Measurements from ENCODE around the gene BRD3OS.

The BRD3OS gene

DNA sequence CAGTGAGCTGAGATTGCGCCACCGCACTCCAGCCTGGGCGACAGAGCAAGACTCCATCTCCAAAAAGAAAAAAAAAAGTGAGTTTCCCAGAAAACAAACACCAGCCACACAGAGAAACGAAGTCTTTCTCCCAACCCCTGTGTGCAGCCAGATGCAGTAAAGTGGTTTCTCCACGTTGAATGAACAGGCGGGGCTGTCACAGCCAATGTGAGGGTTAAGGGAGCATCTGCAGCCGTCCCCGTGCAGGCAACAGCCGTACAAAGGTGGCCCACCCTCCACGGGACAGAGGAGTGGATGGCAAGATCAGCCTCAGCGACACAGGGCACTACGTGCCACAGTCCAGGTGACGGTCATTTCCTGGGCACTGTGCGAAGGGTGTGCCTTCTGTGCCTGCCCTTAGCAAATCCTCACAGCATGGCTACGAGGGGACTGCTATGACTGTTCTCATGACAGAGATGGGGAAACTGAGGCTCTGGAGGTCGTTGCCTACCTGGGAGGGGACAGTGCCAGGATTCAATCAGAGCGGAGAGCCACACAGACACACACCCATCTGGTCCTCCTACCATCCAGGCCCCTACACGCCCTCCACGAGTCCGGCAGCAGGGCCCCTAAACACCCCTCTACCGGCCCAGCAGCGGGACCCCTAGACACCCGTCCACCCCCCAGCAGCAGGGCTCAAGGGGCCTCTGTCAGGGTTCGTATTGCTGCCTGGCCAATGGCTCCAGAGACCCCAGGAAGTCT, 35.5 kb upstream of the BRD3OS start:
- no peak for DNase-seq

DNA sequence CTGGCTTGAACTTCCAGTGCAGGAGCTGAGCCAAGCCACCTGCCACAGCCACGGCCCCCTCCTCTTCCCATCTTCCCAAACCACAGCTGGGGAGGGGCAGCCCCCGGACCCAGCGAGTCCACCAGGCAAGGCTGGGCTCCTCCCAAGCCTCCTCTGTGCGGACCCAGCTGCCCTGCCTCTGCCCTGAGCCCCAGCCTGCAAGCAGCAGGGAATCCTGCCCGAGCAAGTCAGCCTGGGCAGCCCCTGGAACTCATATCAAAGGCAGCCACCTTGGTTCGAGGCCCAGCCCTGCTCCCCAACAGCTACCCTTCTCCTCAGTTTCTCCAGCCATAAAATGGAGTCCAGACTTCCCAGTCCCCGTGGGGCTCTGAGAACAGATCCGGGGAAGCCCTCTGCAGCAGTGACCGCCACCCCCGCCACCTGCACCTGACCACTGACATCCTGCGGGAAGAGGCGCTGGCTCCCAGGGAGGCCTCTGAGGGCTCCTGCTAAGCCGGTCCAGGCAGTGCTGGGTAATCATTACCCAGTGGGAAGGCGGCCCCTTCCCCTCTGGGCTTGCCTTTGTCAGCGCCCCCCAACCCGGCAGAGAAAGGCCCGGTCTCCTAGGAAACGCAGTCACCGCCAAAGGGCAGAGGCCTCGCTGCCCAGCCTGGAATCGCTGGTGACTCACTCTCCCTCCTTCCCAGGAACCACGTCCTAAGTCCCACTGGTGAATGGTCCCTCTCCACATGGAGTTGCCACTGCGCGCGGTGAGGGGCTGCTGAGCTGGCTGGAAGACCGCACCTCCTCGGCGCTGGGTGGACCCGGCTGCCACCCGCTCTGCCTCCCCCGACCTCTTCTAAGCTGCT, 34.7 kb upstream of the BRD3OS start:
- DNase-seq, result no peak

DNA sequence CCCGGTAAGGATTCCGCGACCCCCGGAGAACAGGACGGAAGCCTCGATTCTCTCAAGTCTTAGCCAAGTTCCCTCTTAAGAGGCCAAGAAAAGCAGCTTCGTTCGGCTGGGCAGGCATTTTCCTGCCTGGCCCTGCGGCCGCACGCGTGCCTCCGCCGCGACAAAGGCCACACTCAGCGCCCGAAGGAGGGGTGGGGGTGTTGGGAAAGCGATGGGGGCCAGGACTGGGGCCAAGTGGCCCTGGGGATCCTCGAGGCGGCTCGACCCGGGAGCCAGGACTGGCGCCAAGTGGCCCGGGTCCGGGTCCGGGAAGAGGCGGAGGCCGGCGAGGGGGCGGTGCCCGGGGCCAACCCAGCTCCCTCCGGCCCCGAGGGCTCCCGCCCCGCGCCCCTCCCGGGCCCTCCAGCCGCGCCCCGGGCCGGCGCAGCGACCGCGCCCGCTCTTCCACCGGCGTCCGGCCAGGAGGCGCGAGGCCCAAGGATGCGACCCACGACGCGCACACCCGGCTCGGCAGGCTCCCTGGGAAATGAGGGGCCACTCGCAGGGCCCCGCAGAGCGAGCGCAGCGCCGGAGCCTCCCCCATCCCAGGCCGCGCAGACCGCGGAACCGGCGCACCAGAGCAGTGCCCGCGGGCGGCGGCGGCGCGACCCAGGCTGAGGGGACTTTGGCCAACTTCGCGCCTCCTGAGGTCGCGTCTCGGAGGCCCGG, 33.9 kb upstream of the BRD3OS start:
- no peak for DNase-seq

DNA sequence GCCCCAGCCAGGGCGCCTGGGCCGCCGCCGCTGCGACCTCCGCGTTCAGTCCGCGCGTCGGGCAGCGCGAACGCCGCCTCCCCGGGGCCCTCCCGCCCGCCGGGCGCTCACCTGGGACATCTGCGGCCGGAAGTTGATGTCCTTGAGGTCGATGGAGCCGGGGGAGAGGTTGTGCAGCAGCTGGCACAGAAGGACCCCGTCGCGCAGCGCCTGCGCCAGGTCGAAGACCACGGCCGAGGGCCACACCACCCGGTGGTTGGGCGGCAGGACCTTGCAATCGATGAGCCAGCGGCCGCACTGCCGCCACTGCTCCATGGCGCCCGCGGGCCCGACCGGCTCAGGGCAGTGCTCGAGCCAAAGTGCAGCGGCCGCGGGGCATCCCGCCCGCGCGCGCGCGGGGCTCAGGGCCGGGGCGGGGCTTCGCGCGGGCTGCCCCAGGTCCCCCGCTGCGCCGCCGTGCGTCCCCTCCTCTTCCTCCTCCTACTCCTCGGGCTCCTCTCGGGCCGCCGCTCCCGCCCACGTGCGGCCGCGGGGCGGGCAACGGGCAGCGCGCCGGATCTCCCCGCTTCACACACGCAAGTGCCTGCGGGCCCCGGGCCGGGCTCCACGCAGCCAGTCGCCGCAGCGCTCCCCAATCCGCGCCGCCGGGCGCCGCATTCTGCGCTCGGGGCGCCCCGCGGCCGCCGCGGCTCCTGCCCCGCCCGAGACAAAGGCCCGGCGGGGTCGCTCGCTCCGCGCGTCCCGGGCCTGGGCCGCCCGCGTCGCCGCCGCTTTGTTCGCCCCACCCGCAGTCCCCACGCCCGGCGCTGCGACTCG, 33.1 kb upstream of the BRD3OS start, which contains the start of gene VAV2:
VAV2 (minus strand) TSS at position 361 of the 816 bp plus-strand sequence; CDS start at position 315, 46 bp downstream.
- peak; percentile 45 to 60 for DNase-seq

DNA sequence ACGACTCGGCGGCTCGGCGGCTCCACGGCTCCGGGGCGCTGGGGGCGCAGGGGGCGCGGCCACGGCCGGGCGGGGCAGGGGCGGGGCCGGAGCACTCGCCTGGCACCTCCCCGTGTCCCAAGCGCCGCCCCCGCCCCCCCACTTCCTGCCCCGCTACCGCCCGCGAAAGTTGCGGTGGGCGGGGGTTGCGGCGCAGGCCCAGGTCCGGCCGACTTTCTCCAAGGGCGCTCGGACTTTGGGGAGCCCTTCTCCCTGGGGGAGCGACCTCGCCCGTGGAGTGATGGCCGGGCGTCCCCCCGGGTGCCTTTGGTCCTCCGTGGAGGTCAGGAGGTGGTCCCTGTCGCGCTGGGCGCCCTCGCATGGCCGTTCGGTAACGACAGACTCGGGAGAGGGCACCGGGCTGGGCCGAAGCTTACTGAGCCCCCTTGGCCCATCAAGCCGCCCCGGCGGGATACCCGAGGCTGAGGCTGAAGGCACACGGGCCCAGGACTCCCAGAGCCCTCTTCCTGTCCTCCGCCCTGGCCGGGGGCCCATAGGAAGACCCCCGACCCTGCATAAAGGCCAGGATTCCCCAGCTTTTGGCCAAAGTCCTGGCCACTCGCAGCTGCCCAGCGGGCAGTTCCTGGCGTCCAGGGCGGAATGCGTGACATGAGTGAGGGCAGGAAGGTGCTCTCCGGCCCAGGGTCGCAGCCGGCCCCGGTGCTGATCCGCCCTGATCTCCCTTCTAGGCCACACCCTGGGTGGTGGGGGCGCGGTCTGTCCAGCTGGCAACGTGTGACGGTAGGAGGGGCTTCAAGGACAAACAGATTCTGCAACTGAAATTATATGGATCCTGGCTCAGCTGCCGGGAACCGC, 32.3 kb upstream of the BRD3OS start:
- DNase-seq, result peak; percentile 58 to 78

DNA sequence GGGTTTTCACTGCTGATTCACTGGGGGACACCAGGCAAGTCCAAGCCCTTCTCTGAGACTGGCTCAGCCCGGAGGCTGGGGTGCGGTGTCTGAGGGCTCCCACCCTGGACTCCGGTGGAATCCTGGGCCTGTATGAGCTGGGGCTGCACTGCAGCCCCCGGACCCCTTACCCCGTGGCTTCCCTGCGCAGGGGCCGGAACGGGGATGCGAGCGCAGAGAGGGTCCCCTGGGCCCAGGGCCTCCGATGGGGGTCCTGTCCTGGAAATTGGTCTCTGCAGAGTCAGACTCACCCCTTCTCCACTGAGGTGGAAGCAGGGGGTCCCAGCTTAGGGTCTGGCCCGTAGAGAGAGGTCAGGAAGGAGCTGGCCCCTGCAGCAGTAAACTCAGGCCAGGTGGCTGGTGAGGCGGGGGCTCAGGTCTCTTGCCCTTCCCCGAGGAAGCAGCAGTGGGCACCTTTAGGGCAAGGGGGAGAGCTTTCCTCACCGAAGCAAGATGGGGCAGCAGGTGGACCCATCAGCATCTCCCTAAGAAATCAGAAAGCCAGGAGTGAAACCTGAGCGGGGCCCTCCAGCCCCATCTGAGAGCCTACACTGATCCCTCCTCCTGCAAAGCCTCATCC, 31.5 kb upstream of the BRD3OS start:
- DNase-seq, result no peak

DNA sequence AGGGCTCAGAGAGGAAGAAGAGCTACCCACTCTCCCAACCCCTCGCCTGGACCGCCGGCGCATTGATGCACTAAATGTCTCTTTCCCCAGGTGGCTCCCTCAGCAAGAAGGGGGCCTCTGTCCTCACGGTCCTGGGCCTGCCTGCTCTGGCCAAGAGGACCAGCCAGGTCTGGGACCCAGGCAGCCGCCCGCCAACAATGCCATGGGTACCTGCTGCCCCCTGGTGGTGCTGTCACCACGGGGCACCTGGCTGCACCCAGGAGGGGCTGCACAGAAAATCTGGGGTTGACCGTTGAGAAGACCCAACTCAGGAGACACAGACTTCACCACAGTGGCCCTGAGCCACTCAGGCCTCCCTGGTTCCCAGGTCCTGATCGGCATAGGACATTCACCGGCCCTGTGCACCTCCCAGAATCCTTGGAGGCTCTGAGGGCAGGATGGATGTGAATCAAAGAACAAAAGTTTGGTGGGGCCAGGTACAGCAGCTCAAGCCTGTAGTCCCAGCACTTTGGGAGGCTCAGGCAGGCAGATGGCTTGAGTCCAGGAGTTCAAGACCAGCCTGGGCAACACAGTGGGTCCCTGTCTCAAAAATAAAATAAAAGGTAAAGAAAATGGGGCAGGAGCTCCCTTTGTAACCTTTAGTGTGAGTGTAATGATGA, 30.8 kb upstream of the BRD3OS start:
- peak; percentile 67 to 70 for DNase-seq

DNA sequence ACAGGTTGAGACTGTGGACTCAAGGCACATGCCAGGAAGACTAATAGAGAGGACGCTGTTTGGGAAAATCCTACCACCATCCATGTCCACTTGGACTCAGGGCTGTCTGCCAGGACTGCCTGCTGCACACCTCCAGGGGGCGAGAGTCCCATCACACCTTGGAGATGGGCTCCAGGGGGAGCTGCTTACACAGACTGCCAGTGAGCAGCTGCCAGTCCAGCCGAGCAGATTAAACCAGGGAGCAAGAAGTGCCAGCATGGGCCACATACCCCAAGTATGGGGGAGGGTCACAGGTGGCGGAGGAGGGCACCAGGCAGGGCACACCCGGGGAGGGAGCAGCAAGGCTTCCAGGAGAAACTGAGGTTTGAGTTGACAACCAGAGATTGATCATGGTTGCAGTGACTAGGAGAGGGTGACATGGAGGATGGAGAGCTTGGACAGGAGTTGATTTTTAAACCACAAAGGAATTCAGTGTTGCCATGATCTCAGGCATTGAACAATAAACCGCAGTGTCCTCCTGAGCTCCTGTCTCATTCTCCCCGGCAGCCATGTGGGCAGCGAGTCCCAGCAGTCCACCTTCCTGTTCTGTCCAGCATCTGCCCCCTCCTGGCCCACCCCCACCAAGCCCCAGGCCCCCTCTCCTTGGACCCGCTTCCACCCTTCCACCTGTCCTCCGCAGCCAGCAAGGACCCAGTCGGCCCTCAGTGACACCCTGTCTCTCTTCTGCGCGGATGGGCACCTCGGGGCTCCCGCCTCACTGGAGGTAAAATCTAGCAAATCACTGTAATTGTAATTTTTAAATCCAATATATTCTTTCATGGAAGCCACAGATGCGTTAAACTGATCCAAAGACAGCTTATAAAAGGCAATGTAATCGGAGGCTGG, 30.0 kb upstream of the BRD3OS start:
- DNase-seq, result peak in 1 of 2 donors; percentile 17

DNA sequence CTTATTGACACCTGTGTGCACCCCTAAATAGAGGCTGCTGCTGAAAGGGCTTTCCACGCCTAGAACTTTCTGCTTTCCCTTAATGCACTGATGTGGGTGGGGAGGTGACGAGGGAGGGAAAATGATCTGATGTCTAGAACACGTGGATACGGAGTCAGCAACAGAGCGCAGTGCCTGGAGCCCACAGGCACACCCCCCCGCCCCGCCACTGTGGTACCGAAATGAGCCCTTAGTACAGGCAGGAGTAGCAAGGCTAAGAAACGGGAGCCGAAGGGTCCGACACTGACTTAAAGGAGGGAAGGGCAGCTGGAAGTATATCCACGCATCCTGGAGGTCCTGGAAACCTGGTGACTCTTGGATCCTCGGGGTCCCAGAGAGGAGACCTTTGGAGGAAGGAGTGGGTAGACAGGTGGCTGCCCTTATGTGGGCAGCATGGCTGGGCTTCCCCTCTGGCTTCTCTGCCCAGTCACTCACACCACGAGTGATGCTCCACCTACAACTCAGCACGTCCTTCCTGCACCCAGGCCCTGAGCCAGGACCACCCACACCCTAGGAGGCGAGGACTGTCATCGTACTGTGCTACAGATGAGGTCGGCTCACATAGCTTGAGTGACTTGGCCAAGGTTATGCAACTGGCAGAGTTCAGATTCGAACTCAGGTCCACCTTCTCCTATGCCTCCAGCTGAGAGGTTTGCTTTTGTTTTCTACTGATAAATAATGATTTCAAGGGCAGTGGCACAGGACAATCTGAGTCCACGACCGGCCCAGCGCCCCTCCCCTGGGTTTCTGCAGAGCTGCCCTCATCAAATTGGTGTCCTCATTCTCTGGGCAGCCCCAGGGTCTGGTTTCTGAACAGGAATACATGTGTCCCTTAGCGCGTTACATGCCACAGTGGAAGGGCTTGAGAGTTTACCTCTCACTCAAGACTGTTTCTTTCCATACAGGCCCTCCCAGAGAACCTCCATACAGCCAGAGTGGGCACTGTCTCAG, 28.5 kb upstream of the BRD3OS start:
- DNase-seq, result peak in 1 of 2 donors; percentile 44

DNA sequence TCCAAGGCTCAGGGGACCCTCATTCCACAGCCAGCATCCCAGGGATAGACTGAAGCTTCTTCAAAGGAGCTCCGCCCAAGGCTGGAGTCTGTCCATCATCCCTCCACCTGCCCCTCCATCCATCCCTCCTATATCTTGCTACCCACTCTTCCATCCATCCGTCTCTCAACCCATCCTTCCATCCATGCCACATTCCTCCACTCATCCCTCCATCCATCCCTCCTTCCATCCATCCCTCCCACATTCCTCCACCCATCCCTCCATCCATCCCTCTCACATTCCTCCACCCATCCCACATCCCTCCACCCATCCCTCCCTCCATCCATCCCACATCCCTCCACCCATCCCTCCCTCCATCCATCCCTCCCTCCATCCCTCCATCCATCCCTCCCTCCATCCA, 27.7 kb upstream of the BRD3OS start:
- no peak for DNase-seq

DNA sequence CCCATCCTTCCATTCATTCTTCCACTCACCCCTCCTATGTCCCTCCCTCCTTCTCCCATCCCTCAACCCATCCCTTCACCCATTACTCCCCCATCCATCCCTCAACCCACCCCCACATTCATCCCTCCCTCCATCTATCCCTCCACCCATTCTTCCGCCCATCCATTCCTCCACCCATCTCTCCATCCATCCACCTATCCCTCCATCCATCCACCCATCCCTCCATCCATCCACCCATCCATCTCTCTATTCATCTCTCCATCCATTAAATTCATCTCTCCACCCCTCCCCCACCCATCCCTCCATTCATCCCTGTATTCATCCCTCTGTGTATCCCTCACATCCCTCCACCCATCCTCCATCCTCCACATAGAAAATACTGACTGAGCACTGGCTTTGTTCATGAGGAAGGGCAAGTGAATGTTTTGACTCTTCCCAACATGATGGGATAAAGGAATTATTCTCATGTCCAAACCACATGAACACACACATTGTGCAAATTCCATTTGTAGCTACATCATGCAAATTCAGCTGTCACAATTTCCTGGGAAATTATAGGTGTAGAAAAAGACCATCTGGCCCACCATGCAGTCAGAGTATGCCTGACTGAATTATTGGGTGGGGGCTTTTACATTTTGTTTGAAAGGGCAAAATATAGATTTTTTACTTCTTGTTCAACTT, 26.2 kb upstream of the BRD3OS start:
- no peak for DNase-seq

DNA sequence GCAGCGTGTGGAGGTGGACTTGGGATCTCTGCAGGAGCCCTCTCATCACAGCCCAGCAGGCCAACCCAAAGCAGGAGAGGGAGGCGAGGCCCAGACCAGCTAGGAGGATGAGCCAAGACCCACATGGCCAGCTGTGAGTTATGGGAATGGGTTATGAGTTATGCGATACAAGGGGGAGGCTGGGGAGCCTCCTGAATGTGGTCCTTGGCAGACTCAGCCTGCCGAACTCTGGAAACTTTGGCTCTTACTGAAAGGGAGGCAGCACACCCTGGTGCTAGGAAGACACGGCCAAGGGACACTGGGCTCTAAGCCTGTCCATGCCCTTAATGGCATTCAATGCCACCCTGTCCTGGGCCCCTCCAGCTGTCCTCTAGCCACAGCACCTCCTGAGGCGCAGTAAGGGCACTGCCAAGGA, 25.4 kb upstream of the BRD3OS start:
- no peak for DNase-seq

DNA sequence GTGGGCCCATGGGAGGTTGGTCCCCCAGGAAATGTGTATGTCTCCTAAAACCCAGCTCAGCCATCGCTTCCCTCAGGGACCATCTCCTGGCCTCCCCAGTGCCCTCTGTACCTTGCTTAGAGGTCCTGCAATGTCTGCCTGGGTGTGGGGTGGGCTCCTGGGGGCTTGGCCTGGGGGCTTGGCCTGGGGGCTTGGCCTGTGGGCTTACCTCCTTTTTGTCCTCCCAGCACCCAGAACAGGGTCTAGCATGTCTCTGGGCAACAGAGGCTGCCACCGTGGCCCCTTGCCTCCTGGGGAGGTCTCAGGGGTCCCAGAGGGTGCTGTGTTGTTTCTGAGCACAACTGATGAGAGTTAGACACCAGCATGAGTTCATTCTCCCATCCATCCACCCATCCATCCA, 22.5 kb upstream of the BRD3OS start:
- DNase-seq, result no peak

DNA sequence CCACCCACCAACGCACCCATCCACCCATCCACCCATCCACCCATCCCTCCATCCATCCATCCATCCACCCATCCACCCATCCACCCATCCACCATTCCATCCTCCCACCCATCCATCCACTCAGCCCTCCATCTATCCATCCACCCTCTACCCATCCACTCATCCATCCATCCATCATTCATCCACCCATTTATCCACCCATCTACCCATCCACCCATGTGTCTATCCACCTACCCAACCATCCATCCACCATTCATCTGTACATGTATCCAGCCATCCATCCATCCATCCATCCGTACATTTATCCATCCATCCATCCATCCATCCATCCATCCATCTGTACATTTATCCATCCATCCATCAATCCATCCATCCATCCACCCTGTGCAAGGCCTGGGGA, 22.0 kb upstream of the BRD3OS start:
- DNase-seq, result no peak

DNA sequence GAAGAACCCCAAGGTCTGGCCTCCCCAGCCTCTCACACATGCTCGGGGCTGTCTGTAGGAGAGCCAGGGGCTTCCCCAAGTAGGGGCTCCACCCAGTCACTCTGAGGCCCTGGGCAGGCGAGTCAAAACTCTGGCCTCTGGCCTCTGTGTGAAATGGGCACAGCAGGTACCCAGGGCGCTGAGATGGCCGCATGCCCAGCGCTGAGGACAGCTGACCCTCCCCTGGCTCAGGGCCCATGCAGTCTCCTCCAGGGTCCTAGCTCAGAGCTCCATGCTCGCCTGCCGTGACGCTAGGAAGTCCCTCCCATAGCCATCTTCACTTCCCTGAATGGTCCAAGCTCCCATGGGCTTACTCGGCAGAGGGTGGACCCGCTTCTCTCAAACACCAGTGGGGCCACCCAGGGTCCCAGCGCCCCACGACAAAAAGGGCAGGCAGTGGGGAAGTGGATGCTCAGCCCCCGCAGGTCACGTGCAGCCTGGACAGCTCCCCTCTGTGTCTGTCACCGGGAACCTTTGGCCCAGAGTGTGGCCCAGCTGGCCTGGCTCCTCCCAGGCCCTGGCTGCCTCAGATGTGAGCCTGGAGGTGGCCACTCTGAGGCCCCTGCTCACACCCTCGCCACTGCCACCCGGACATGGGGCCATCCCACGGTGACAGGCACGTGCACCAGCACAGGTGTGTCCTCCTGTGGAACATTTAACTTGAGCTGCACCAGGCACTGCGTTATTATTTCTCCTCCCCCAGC, 21.0 kb upstream of the BRD3OS start:
- no peak for DNase-seq

DNA sequence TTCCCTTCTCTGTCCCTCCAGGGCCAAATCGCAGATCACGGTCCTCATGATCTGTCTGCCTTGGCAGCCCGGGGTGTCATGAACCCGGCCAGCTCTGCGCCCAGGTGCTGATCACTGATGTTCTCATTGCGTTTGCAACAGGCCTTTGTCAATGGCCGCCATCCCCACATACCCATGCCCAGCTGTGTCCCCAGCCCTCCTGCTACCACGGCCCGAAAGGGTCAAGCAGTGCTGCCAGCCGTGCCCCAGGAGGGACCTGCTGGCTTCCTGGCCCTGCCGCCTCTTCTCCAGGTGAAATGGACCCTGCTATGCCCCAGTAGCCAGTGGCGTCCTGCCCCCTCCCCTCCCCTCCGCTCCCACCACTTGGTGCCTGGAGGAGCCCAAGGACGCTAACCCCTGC, 20.4 kb upstream of the BRD3OS start:
- no peak for DNase-seq

DNA sequence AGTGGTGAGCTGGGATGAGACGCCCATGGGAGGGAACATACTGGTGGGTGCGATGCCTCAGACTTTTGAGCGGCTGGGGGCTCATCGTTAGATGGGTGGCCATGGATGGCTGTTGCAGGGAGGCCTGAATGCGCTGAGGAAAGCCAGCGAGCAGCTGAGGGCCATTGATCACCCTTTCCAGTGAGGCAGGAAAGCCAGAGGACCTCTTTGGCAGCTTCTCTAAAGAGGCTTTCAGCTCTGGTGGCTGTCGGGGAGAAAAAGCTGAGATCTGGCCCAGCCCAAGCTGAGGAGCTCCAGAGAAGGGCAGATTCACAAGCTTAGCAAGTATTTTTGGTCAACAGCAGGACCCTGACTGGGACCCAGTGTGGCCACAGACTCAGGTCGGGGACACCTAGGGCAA, 19.9 kb upstream of the BRD3OS start:
- DNase-seq, result no peak
